ENCODE data around the gene NR5A1. TPM values are rescaled to one million over a fixed set of nuclear protein-coding genes. Genes with fewer than 3 reads are reported as not detected.

The NR5A1 gene
- total and polyA plus RNA-seq, 2 of the 13 experiments (the other 11 are each of a cell fraction or from before 2014, with no cell fraction given) = 28.9 to 44.7 TPM

- TF ChIP-seq ZBTB49 (CRISPR knock-in tag; IDR thresholded peaks at IDR 0.05; ENCODE audit: borderline replicate concordance) = no peak
- TF ChIP-seq HCFC1 (IDR thresholded peaks at IDR 0.05; ENCODE audit: low read depth, low read length) = no peak
- TF ChIP-seq SNRNP70 (IDR thresholded peaks at IDR 0.05; ENCODE audit: low read depth, low read length) = no peak
- peak; percentile 97 for TF ChIP-seq ZNF687 (CRISPR knock-in tag; IDR thresholded peaks at IDR 0.05)
- TF ChIP-seq, protein P1, sequence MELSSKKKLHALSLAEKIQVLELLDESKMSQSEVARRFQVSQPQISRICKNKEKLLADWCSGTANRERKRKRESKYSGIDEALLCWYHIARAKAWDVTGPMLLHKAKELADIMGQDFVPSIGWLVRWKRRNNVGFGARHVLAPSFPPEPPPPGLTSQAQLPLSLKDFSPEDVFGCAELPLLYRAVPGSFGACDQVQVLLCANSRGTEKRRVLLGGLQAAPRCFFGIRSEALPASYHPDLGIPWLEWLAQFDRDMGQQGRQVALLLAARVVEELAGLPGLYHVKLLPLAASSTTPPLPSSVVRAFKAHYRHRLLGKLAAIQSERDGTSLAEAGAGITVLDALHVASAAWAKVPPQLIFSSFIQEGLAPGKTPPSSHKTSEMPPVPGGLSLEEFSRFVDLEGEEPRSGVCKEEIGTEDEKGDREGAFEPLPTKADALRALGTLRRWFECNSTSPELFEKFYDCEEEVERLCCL (CRISPR knock-in tag; IDR thresholded peaks at IDR 0.05; ENCODE audit: borderline replicate concordance) = no peak; the same call in 1 of the 2 replicates
- 0 out of 2 replicates have a peak, but pooled peaks have one; percentile 24 for TF ChIP-seq NFAT5 (CRISPR knock-in tag; IDR thresholded peaks at IDR 0.05)
- no peak for TF ChIP-seq ETV6 (CRISPR knock-in tag; conservative IDR thresholded peaks at IDR 0.05)
- TF ChIP-seq ZNF451 (CRISPR knock-in tag; IDR thresholded peaks at IDR 0.05) = peak; percentile 74; the same call in 1 of the 2 replicates
- TF ChIP-seq E2F5 (CRISPR knock-in tag; conservative IDR thresholded peaks at IDR 0.05) = no peak
- peak; percentile 28; the same call in 1 of the 2 replicates for TF ChIP-seq ZNF768 (CRISPR knock-in tag; IDR thresholded peaks at IDR 0.05)
- TF ChIP-seq, protein P2, sequence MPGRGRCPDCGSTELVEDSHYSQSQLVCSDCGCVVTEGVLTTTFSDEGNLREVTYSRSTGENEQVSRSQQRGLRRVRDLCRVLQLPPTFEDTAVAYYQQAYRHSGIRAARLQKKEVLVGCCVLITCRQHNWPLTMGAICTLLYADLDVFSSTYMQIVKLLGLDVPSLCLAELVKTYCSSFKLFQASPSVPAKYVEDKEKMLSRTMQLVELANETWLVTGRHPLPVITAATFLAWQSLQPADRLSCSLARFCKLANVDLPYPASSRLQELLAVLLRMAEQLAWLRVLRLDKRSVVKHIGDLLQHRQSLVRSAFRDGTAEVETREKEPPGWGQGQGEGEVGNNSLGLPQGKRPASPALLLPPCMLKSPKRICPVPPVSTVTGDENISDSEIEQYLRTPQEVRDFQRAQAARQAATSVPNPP (CRISPR knock-in tag; IDR thresholded peaks at IDR 0.05) = no peak
Measured at GRCh38 chr9:124511891-124512805, 4.9 kb upstream of the NR5A1 start (continued).
